GM03348 (cell line): ENCODE measurements around the gene ATP8A2.

Source experiments
- DNase-seq: peaks from one replicate; pipeline ENCODE4 v3.0.0; 2012; ENCODE audit warnings: low spot score

Gene ATP8A2

DNA sequence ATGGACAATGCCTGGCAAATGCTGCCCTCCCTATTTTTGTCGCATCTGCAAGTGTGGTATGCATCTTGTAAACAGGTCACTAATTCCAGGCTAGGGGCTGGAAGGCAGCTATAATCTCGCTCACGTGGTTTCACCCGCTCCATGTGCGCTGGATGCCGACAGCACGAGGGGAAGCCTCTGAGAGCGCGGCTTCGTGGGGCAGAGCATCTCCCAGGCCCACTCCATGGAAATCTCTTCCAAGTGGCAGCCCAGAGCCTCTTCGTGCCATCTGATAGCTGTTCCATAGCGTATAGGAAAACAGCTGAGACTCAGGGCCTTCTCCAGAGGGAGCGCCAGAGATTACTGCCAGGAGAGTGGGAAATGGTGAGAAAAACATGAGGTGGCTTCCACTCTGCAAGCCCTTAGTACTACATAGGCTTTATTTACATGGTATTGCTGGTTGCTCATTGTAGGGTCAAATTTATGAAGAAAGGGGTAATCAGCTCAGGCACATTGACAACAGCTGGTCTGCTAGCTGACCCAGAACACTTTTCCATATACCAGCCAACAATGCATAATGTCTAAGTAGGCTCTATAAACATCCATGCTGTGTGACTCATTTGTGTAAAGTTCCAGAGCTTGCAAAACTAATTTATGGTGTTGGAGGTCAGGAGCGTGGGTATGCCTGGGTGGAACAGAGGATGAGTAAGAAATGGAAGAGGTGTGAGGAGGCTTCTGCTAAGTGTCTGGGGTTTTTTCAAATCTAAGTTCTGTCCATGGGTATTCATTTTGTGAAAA, 514.9 kb downstream of the ATP8A2 start:
- DNase-seq = no peak

DNA sequence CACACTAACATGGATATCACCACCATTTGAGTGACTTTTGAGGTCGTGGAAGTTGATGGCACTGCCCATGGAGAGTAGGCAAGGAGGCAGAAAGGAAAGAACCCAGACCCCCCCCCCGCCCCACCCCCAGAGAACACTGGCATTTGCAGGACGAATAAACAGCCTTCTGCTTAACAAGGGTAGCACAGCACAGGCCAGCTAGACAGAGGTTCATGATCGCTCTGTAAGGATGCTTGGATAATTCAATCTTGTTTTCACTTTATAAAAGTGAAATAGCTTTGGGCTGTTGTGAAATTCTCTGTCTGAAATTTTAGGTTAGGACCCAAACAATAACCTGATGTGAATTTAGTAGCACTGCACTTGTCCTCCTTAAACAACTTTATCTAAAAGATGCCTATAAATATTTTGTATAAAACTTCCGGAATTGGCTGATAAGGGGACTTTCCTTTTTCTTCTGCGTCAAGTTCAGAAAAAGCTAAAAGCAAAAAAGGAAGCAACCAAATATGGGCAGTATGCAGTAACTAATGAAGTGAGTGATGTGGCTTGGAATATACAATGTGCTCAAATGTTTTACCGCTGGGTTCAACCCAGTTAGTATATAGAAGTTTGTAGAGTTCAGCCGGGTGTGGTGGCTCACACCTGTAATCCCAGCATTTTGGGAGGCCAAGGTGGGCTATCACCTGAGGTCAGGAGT, 516.3 kb downstream of the ATP8A2 start:
- DNase-seq = no peak

DNA sequence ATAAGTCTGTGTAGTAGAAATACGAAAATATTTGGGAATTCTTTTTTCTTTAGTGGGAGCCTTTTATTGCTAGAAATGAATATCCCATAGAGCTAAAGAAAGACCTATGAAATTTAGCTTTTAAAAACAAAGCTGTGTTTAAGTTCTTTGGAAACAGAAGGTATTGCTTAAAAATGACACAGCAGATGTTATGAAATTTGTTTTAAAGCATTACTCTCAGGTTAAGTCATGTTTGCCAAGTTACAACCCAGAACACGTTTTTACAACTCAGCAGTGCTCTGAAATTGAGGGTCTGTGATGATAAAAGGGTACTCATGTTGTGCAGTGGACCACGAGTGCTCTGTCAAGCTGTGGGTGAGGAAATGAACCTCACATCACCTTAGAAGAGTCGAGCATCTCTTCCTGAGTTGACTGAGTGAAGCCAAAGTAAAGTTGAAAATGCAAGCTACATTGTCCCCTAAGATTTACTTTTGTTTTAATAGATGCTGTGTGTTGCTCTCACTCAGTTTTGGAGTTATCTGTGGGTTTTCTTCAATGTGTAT, 519.0 kb downstream of the ATP8A2 start:
- DNase-seq = no peak

DNA sequence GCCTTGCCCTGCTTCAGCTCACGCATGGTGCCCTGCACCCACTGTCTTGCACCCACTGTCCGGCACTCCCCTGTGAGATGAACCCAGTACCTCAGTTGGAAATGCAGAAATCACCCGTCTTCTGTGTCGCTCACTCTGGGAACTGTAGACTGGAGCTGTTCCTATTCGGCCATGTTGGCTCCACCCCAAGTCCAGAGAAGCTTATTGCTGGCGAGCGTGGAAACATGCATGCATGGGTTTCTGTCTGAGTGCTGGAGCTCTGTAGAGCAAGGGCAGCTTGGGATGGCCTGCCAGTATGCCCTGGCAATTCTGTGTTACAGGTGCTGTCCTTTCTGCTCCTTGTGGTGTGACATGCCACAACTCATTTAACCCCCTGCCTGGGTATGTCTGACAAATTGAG, 527.2 kb downstream of the ATP8A2 start:
- DNase-seq = no peak

DNA sequence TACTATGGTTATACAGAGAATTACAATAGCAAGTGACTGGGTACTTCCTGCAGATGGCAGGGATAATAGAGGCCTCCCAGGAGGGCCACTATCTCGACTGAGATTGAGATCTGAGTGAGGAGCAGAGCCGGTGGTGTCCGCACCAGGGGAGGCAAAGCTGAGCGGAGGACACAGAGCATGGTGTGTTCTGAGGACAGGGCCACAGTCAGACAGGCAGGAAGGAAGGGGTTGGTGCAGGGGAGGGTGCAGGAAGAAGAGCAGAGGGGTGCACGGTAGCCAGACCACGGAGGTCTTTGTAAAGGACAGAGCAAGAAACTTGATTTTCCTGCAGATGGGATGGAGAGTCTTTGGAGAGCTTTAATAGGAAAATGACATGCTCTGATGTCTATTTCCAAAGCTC, 527.7 kb downstream of the ATP8A2 start:
- DNase-seq = no peak

DNA sequence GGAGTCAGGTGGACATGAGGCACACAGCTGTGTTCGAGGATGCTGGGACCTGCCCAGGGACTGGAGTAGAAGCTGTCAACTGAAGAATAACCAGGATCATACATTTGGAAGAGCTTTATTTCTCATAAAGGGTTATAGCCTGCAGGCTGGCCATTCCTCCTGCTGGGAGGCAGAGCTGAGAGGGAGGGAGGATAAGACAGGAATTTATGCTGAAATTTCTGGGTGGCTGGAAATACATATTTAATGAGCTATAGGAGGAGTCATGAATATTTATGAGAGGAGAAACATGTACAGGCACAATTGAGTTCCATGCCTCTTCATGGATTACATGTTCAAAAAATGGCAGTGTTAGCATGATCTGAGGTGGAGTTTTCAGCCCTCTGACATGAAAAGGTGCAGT, 528.2 kb downstream of the ATP8A2 start:
- DNase-seq = no peak

DNA sequence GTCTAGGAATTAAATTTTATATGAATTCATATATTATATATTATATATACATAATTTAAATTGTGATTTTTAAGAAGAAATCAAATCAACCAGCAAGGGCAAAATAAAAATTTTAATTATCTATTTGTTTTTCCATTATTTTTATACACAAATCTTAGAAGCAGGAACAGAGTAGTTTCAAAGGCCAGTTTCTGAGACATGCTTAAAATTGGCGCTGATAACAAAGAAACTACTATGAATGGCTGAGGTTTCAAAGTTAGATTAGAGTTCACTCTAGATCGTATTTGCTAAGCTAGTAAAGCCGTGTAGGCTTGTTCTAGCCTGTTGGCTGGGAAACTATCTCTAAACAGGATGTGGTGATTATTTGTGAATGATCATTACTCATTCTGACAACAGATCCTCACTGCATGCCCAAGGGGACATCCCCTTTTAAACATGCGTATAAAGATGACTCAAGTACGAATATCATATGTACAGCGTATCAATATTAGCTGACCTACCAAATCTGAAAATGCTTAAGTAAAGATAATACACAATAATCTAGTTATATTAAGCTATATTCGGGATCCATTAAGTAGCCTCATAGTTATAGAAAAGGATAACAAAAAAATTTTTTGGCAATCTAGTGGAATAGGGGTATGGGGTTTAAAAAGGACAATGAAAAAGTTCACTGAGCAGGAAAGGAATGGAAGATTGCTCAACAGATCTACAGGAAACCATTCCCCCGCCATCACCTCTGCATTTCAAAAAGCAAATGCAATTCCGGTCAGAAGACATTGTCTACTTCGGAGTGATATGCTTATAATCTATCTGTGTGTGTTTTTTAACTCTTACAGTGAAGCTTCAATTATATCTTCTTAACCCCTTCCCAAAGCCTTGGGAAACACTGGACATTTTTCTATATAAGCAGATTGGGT, 529.9 kb downstream of the ATP8A2 start:
- no peak for DNase-seq

DNA sequence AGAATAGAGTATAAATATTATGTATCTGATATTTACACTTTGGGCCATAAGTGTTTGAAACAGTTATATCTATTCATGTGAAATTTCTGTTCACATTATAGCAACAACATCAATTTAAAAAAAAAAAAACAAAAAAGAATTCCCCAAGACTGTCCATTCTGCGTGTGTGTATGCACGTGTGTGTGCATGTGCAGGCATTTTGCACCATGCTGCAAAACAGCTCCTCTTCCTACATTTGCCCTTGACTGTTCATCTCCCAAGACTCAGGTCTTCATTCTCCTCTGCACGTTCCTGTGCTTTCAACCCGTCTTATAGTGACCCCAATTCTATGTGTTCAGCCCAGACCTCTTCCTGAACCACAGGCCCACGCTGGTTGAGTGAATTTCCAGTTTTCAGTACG, 530.7 kb downstream of the ATP8A2 start:
- DNase-seq = no peak

DNA sequence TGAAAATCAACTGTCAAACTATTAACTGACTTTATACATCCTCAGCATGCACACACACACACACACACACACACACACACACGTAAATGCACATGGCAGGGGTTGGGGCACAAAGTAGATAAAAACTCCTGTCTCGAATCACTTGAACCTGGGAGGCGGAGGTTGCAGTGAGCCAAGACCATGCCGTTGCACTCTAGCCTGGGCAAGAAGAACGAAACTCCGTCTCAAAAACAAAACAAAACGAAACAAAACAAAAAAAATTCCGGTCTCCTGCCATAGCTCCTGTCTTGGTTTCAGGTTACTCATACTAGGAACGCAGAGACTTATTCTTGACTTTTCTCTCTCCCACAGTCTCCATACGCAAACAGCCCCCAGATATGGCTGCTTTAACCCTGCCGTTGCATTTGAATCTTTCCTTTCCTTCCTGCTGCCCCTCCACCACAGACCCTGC, 531.1 kb downstream of the ATP8A2 start:
- DNase-seq = no peak

DNA sequence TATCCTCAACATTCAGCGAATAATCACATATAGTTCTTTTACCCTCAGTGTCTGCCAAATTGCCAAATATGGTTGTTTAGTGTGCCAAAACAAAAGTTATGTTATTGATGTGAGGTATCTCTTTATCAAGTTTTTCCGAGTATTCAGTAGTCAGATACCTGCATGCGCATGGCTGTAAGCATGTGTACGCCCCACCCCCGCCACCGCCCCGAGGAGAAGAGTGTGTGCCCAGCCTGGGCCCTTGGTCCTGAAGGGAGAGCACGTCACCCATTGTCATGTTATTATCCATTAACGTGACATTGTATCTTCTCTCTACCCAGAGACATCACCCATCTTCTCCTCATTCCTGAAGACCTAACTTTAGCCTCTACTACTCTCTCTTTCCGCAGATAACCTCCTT, 533.1 kb downstream of the ATP8A2 start:
- DNase-seq = no peak

DNA sequence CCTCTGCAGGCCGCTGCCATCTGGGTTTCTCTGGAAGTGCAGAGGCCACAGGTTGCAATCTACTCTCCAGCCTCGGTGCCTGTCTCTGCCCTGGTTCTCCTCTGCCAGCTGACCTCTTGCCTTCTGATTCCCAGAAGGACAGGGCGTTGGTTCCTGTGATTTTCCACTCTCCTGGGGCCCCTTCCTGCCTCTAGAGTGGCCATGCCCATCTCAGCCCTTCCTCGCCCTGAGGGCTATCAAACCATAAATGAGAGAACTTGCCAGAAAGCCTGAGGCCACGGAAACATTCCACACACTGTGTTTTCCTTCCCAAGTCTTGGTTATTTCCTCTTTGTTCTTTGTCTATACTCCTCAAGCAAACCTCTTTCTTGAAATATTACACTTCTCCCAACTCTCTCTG, 533.8 kb downstream of the ATP8A2 start:
- no peak for DNase-seq

DNA sequence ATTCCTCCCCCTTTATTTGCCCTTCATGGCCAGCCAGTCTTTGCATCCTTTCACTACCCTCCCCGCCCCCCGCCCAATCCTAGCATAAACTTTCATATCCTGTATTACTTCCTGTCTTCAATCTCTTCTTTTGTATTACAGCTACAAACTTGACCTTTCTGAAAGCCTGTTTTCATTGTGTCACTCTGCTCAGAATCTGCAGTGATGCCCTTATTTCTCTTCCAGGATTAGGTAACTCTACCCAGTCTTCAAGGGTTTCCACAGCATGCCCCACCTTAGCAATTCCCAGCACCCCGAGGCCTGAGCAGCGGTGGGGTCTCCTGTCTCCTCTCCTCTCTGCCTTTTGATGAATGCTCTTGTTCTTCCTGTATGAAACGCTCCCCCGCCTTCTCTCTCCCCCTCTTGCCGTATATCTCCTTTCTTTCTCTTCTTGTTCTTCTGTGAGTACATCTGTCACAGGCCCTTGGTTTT, 534.5 kb downstream of the ATP8A2 start:
- DNase-seq = no peak

DNA sequence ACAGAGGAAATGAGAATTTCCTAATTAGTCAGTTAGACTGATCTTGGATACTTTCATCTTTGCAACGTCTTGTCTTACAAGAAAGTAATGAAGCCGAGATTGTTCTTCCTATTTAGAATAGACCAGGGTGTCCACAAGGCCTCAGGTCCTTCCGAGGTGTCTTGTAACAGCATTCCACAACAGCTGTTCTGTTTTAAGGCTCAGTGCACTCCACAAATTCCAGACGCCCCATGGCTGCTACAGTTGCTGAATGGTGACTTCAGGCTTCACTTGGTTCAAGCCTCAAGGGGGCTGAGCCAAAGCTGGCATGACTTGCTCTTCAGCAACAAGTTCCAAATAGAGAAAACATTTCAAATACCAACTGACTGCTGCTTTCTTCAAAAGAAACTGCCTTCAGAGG, 536.6 kb downstream of the ATP8A2 start:
- no peak for DNase-seq

DNA sequence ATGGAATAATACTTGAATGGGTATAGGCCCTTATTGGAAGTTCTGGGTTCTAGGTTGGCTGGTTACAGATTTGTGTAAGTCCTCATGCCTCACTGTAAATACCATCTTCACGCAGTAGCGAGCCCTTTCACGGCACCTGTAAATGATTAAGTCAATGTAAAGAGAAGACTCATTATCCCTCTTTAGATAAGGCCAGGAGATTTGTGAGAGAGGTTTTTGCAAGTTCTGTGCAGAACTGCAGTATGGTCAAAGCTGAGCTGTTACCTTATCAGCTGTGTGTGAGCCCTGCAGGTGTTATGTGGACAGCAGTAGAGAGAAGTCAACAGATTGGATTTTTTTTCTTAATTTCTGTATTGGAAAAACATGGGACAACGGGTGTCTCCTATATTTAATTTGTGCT, 538.5 kb downstream of the ATP8A2 start:
- DNase-seq = no peak

DNA sequence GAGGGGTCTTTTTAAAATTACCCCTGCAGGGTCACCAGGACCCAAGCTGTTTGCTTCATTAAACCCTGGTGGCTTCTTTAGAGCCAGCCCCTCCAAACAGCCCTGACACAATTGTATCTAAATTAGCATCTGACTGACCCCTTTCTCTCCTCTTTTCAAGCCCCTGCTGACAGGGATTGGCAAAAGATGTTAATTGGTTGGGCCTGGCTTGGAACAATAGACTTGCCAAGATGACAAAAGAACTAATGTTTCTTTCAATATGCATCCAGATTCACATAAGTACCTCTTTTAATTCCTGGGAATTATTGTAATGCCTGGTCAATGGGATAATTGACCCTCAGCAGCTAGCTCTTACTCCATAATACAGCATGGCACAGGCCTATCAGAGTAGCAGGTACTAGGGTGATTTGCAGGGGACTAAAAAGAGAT, 539.2 kb downstream of the ATP8A2 start:
- no peak for DNase-seq

DNA sequence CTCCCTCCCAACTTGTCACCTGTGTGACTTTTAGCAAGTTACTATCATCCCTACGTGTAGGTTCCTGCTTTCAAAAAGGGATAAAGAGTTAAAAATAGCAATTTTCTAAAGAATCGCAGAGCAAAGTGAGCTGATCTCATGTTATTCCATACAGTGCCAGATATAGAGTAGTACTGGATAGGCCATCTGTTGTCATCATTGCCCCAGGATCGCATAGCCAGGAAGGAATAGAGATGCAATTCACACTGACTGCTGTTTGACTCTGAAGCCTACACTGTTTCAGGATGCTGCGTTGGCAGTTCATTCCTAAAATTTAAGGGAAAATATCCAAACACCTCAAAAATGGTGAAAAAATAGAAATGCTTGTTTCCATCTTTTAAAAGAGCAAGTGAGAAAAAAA, 541.2 kb downstream of the ATP8A2 start:
- no peak for DNase-seq

DNA sequence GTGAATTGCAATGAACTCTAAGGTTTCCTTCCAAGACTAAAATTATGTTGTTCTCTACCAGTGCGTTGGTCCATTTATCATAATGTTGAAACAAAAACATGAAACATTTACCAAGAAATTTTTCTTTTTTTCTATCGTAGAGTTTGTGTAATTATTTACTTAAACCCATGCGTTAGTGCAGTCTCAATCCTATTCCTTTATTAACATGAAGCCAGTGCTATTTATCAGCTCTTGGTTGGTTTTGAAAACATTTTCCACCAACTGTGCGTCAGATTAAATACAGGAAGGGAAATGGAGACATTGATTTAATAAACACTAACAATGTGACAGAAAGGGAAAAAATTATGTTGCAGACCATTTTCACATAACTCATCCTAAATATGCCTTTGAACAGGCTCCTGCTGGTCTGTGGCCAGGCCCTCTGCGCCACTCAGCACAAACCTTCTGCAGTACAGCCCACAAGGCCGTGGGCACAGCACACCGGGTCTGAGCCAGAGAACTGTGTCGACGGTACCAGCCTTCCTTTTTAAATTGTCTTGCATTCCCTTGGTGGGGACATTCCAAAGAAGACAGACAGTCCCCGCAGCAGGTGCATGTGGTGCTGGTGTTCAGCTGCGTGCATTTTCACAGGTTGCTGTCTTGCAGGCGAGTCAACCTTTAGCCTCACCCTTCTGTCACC, 544.2 kb downstream of the ATP8A2 start:
- DNase-seq = no peak

DNA sequence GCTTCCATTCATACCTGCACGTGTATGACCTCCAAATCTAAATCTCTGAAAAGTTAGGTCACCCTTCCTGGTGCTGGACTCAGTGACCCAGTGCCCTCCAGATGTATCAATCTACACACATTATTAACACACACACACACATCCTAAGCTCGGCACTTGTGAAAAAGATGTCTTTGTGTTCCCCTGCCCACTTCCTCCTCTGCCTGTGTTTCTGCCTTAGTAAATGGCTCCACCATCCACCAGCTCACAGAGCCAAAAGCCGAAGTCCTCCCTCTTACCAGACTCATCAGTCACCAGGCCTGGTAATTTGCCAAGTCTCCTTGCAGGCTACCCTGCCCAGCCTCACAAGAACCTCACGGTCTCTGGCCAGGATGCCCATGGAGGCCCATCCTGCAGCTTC, 548.5 kb downstream of the ATP8A2 start:
- DNase-seq = no peak

DNA sequence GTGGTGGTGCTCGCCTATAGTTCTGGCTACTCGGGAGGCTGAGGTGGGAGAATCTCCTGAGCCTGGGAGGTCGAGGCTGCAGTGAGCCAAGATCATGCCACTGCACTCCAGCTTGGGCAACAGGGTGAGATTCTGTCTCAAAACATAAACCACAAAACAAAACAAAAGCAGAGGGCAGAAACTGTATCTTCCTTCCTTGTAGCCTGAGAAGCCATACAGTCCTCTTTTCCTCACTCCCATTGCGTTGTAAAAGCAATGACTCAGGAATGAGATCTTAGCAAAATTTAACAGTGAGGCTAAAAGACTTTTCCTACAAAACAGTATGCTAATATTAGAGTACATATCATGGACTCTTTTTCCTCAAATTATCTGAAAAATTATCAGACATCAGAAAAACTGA, 549.2 kb downstream of the ATP8A2 start:
- no peak for DNase-seq

DNA sequence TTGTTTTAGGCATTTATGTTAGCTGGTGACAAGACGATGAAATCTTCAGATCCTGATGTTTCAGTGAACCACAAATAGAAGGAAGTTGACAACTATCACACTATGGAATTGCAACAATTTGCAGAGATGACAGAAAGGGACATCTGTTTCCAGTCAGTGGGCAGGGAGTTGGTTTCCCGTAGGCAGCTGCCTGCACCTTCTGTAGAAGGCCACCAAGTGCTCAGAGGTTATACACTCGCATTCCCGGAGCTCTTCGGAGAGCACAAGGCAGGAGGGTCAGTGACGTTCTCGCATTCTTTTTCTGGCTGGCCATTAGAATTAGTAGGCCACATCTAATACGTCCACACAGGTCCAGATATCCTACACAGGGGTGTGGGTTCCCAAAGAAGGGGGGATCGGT, 550.6 kb downstream of the ATP8A2 start:
- no peak for DNase-seq

DNA sequence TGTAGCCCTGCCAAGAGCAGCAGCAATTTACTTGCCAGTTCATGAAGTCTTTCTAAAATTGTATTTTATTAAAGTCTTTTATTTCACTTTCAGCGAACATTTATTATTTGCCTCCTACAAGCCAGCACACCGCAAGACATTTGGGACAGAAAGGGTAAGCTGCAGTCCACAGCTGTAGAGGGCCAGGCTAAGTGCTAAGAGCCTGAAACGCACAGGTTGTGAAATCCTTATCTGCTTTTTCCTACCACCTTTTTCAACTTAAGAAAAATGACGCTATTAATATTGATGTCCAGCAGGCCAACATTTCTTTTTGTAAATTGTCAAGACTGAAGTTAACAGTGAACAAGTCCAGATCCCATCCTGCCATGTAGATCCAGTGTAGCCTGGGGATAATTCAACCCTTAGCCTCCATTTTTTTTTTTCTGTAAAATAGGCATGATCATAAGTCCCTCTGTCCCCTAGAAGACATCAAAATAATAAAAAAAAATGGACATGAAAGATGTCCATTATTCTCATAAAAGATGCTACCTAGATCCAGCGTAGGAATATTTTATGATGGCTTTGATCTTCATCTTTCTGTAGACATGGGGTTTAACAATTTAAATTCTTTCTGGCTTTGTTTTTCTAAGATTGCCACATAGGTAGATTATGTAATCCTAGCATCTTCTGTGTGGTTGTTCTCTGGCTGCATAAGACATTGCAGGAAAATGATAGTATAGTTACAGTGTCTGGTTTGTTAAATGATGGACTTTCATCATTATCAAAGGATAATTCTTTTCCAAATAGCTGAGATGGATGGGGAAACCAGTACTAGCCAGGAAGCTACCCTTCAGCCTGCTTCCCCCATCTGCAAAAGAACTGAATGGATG, 551.7 kb downstream of the ATP8A2 start:
- no peak for DNase-seq
